ENCODE data around the gene INTS1. TPM values are rescaled to one million over a fixed set of nuclear protein-coding genes. Genes with fewer than 3 reads are reported as not detected.

INTS1 gene
- total and polyA plus RNA-seq, 2 of the 4 experiments (the other 2 are of a cell fraction): 9.3 to 40.1 TPM

DNA sequence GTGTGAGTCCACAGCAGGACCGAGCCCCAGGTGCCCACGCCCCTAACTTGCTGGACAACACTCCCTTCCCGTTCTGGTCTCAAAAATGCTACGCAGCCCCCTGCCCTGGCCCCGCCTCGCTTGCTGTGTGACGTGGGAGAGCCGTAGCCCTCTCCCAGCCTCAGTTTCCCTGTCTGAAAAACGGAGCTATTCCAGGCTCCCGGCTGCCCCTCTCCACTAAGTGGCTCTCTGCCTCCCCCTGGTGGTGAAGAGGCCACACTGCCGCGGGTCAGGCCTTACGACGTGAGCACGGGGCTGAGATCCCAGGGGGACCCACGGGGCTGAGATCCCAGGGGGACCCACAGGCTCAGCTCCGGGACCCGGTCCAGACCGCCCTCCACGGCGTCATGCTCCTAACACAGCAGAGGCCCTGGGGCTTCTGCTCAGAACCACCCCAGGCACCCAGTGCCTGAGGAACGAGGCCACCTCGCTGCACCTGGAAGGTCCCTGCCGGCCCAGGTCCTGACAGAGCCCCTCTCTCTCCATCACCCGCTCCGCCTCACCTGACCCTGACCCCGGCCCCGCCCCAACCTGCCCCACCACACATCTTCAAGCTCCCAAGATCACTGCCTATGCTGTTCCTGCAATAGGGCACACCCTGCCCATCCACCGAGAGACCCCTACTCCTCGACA lies 71.6 kb downstream of the INTS1 start:
- Histone ChIP-seq H3K14ac (replicated peaks; ENCODE audit: low read depth, low read length) (no peak overlapping the region), H4K91ac (ENCODE audit: insufficient read depth, low read depth, low read length) (no peak overlapping the region), H3K4me2 (ENCODE audit: low read depth, low read length) (no peak overlapping the region), H3K27me3 (ENCODE audit: control insufficient read depth, insufficient read depth, low read length) (no peaks in the 10 kb centered on the region), H3K56ac (ENCODE audit: extremely low read depth, insufficient read depth, low read length) (no peak overlapping the region), H3K9me1 (ENCODE audit: insufficient read depth, low read length) (no peaks in the 10 kb centered on the region), H2BK15ac (ENCODE audit: low read depth, low read length) (no peak overlapping the region), H2BK5ac (ENCODE audit: low read depth, low read length, poor library complexity, severe bottlenecking) (no peak overlapping the region), H4K8ac (ENCODE audit: low read depth in 2 of 2, low read length in 2 of 2) (no peak overlapping the region), H2AK9ac (replicated peaks; ENCODE audit: low read depth, low read length, poor library complexity) (peak overlapping the region; percentile 63), H3K23ac (ENCODE audit: low read depth, low read length) (no peak overlapping the region), H4K5ac (ENCODE audit: low read depth, low read length) (no peak overlapping the region), H3K4ac (ENCODE audit: low read depth, low read length) (no peak overlapping the region), H2BK120ac (ENCODE audit: low read depth, low read length) (no peak overlapping the region), H3K9me3 (ENCODE audit: control insufficient read depth, insufficient read depth, low read length) (no peaks in the 10 kb centered on the region), H3K18ac (ENCODE audit: low read depth, low read length) (no peak overlapping the region), H3K79me1 (ENCODE audit: low read depth in 1 of 2, low read length in 2 of 2) (no peaks in the 10 kb centered on the region), H3K27ac (ENCODE audit: insufficient read depth, low read length) (no peak overlapping the region), H2BK20ac (ENCODE audit: low read depth, low read length) (no peak overlapping the region), H3K9ac (ENCODE audit: low read depth, low read length) (no peak overlapping the region), H3K36me3 (ENCODE audit: control insufficient read depth, insufficient read depth, low read length) (peaks cover 14% of the 10 kb centered on the region), H3K4me3 (ENCODE audit: insufficient read depth, low read depth, low read length) (no peak overlapping the region), H2AFZ (replicated peaks; ENCODE audit: low read length, poor library complexity) (peak overlapping the region; percentile 28), H4K20me1 (ENCODE audit: insufficient read depth, low read length) (peaks cover 10% of the 10 kb centered on the region; the same call in 1 of the 2 replicates), H3K4me1 (ENCODE audit: control insufficient read depth, insufficient read depth, low read length) (no peaks in the 10 kb centered on the region), H2AK5ac (ENCODE audit: low read depth, low read length) (no peak overlapping the region)
- DNase-seq (peak; percentile 27), ATAC-seq (ENCODE audit: low read depth) (peak; percentile 89)
- POLR2A ChIA-PET (ENCODE audit: unreplicated experiment): no interaction called here
- intact Hi-C loops (cut with micrococcal nuclease) (loop anchor here (2.0 kb wide), 2 partner anchors 42 to 238 kb away; no protein-coding TSS in a partner anchor), dilution Hi-C loops (cut with HindIII; ENCODE audit: low sequenced_read_pairs, unreplicated experiment) (no loop called here), in situ Hi-C loops (cut with MboI; ENCODE audit: low sequenced_read_pairs) (no loop called here)
- CTCF ChIA-PET: interaction anchor here (1.2 to 1.5 kb wide), 2 partner anchors 10 to 240 kb away, joined by 4 to 5 read pairs; no protein-coding TSS in a partner anchor
- WGBS, 2 experiments (ENCODE audit: extremely low coverage in 2 of 2, insufficient read length in 1 of 2): 13% methylated on average over 10 of the region's 30 CpGs; no CpG with 5 or more reads in 1 of the 2 experiments
- BruUV-seq (replicated peaks): no TSS peak
- no peak for TF ChIP-seq RFX5 (IDR thresholded peaks at IDR 0.05; ENCODE audit: low read depth, low read length)
- TF ChIP-seq, protein P1, sequence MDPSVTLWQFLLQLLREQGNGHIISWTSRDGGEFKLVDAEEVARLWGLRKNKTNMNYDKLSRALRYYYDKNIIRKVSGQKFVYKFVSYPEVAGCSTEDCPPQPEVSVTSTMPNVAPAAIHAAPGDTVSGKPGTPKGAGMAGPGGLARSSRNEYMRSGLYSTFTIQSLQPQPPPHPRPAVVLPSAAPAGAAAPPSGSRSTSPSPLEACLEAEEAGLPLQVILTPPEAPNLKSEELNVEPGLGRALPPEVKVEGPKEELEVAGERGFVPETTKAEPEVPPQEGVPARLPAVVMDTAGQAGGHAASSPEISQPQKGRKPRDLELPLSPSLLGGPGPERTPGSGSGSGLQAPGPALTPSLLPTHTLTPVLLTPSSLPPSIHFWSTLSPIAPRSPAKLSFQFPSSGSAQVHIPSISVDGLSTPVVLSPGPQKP (IDR thresholded peaks at IDR 0.05; ENCODE audit: borderline replicate concordance, low read depth, low read length): no peak
- no peak for TF ChIP-seq MXI1 (IDR thresholded peaks at IDR 0.05; ENCODE audit: borderline replicate concordance, low read depth, low read length)
- no peak for TF ChIP-seq RCOR1 (IDR thresholded peaks at IDR 0.05; ENCODE audit: insufficient replicate concordance, low read length)
- no peak for TF ChIP-seq FOS (IDR thresholded peaks at IDR 0.05; ENCODE audit: low read depth, low read length)
- TF ChIP-seq MAZ (IDR thresholded peaks at IDR 0.05; ENCODE audit: borderline replicate concordance, low read depth, low read length): peak; percentile 23; the same call in 1 of the 2 replicates
- TF ChIP-seq MAFK (IDR thresholded peaks at IDR 0.05; ENCODE audit: low read depth, low read length): no peak
- no peak for TF ChIP-seq CEBPB (IDR thresholded peaks at IDR 0.05; ENCODE audit: low read depth, low read length)
- TF ChIP-seq NFE2L2 (IDR thresholded peaks at IDR 0.05; ENCODE audit: low read depth, low read length): no peak
- TF ChIP-seq POLR2A (IDR thresholded peaks at IDR 0.05; ENCODE audit: low read depth, low read length): no peak
- TF ChIP-seq SMC3 (IDR thresholded peaks at IDR 0.05; ENCODE audit: low read depth, low read length): peak; percentile 60
- TF ChIP-seq, protein P2, sequence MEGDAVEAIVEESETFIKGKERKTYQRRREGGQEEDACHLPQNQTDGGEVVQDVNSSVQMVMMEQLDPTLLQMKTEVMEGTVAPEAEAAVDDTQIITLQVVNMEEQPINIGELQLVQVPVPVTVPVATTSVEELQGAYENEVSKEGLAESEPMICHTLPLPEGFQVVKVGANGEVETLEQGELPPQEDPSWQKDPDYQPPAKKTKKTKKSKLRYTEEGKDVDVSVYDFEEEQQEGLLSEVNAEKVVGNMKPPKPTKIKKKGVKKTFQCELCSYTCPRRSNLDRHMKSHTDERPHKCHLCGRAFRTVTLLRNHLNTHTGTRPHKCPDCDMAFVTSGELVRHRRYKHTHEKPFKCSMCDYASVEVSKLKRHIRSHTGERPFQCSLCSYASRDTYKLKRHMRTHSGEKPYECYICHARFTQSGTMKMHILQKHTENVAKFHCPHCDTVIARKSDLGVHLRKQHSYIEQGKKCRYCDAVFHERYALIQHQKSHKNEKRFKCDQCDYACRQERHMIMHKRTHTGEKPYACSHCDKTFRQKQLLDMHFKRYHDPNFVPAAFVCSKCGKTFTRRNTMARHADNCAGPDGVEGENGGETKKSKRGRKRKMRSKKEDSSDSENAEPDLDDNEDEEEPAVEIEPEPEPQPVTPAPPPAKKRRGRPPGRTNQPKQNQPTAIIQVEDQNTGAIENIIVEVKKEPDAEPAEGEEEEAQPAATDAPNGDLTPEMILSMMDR (conservative IDR thresholded peaks at IDR 0.05; ENCODE audit: low read depth, low read length): peak; percentile 87
- TF ChIP-seq CHD1 (IDR thresholded peaks at IDR 0.05; ENCODE audit: low read depth, low read length): no peak
- no peak for TF ChIP-seq BHLHE40 (IDR thresholded peaks at IDR 0.05; ENCODE audit: low read depth, low read length)
- TF ChIP-seq, protein P3, sequence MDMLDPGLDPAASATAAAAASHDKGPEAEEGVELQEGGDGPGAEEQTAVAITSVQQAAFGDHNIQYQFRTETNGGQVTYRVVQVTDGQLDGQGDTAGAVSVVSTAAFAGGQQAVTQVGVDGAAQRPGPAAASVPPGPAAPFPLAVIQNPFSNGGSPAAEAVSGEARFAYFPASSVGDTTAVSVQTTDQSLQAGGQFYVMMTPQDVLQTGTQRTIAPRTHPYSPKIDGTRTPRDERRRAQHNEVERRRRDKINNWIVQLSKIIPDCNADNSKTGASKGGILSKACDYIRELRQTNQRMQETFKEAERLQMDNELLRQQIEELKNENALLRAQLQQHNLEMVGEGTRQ (IDR thresholded peaks at IDR 0.05; ENCODE audit: low read depth, low read length): no peak

Data from IMR-90 (cell line).